Heart right ventricle (tissue), 16 donors: ENCODE measurements around the gene FAM20C. TPM values are rescaled to one million over a fixed set of nuclear protein-coding genes. Genes with fewer than 3 reads are reported as not detected.

Source experiments
- ATAC-seq, 8 donors: fragments of 200-7000 bp; cut with Tn5 transposase; one replicate each; pipeline ENCODE4 v1.9.1; 2020; ENCODE audit warnings: mild to moderate bottlenecking in 8 of 8, moderate library complexity in 8 of 8, moderate number of reproducible peaks in 1 of 8
- DNase-seq, 2 donors: peaks; one replicate each; pipeline ENCODE4 v3.0.0-alpha.2; 2020
- H3K27ac ChIP-seq, 10 donors: fragments of 200-600 bp; sonication (generic) in 2 of 10; one replicate each; pipeline versions ENCODE4 v1.5.0 to v1.8.0; 2020 to 2022; ENCODE audit warnings: mild to moderate bottlenecking in 3 of 10
- H3K27me3 ChIP-seq, 7 donors: fragments of 200-600 bp; one replicate each; pipeline ENCODE4 v1.8.0; 2021 to 2022; ENCODE audit warnings: mild to moderate bottlenecking in 2 of 7
- H3K36me3 ChIP-seq, 9 donors: fragments of 200-600 bp; sonication (generic) in 1 of 9; one replicate each; pipeline versions ENCODE4 v1.5.0 to v1.8.0; 2020 to 2022; ENCODE audit warnings: mild to moderate bottlenecking in 2 of 9
- H3K4me1 ChIP-seq, 9 donors: fragments of 200-600 bp; sonication (generic) in 1 of 9; one replicate each; pipeline versions ENCODE4 v1.5.0 to v1.8.0; 2020 to 2022; ENCODE audit warnings: mild to moderate bottlenecking in 4 of 9
- H3K4me3 ChIP-seq, 10 donors: fragments of 200-600 bp; sonication (generic) in 2 of 10; one replicate each; pipeline versions ENCODE4 v1.5.0 to v1.8.0; 2020 to 2022; ENCODE audit warnings: mild to moderate bottlenecking in 7 of 10, moderate library complexity in 2 of 10
- H3K9me3 ChIP-seq, 11 donors: fragments of 200-600 bp in 10 of 11; sonication (generic) in 2 of 11; one replicate each; pipeline versions ENCODE4 v1.5.0 to v1.8.0; 2013 to 2022; ENCODE audit warnings: mild to moderate bottlenecking in 2 of 11, control low read depth in 1 of 11, moderate library complexity in 1 of 11
- CTCF ChIP-seq, 9 donors: fragments of 200-600 bp; sonication (generic) in 2 of 9; IDR thresholded peaks; one replicate each; pipeline versions ENCODE4 v1.5.0 to v1.8.0; 2021 to 2022; ENCODE audit warnings: antibody characterized with exemption in 9 of 9, mild to moderate bottlenecking in 5 of 9, moderate library complexity in 1 of 9
- WGBS, 2 donors: extraction: QIAGEN DNeasy Blood & Tissue Kit; methylation state at CpG; one replicate each; pipeline ENCODE4 v1.1.7; 2013; ENCODE audit warnings: inconsistent platforms in 1 of 2; 5-methylcytosine and 5-hydroxymethylcytosine counted together
- intact Hi-C, 10 donors: fragments of 100-400 bp; cut with DNase I; formaldehyde crosslinking; loops; one replicate each; pipeline versions ENCODE4 v1.11.1 to v1.14.2; 2022
- polyA plus RNA-seq, 2 donors: library from polyadenylated mRNA; stranded (reverse); fragments of 200-250 nt; gene quantifications; one replicate each; pipeline ENCODE4 v1.2.3, GENCODE V29; 2013
- total RNA-seq, 10 donors: library from RNA; stranded (reverse); fragmentation: NEBNext Ultra II Directional in 3 of 10; extraction: Animal tissue kit (Norgen Biotek cat#: 25700) in 3 of 10; gene quantifications; one replicate each; pipeline versions ENCODE4 v1.2.1 to v1.2.4, GENCODE V29; 2021 to 2023
- donor health status: Arrhythmogenic right ventricular cardiomyopathy.
- donor health status: ischemic (EF 13 %, LVEDD 7.1; RV severe dilation, severe dysfunction).
- donor health status: healthy with polysubstance abuse.
- donor health status: DM: no; HTN: yes; CAD: no.
- donor health status: DM: no; HTN: no; CAD: no.
- donor health status: ischemic (EF 25% LVEDD 6.9; RV normal size, moderate dysfunction).
- donor health status: ischemic (EF 25% LVEDD 5.7; RV mildly dilated, moderate dysfunction).
- donor health status: healthy.
- donor health status: DM: yes; HTN: yes; CAD: no.
- donor health status: Ischemic cardiomyopathy.
- donor health status: ischemic (EF 35%, LVEDD 5.7; RV mildly dilated, moderate dysfunction).
- donor health status: nonischemic (EF 11% LVEDD 7.7; RV severe dilation, severe dysfunction).
- donor health status: DM: yes; HTN: yes; CAD: no.
- donor health status: PGD.
- donor health status: ischemic (EF 29% LVEDD 5.4; RV normal size, mild dysfunction).
- donor health status: nonischemic (EF 23%, LVEDD 6.1; RV moderate dilation, normal function).

Gene FAM20C
- total and polyA plus RNA-seq, 12 donors, result 12.4 to 59.8 (median 19.2) TPM

- intact Hi-C loops, result no loop called here
- Histone ChIP-seq H3K27ac (no peak overlapping the region), H3K36me3 (peaks cover 0 to 74% (median 5%) of the 10 kb centered on the region in 9 donors), H3K4me1 (peaks cover 0 to 8% (median 0%) of the 10 kb centered on the region in 9 donors), H3K9me3 (no peaks in the 10 kb centered on the region), H3K4me3 (no peak overlapping the region), H3K27me3 (no peaks in the 10 kb centered on the region)
- ATAC-seq (no peak), DNase-seq (no peak)
- TF ChIP-seq CTCF (IDR thresholded peaks at IDR 0.05), result no peak
- WGBS, 2 donors, result 93 to 94% methylated on average over 10 of the region's 10 CpGs
These were observed 15.8 kb downstream of the FAM20C start for GRCh38 chr7:208130-208673.

GRCh38 chr7:208816-209215 is 16.4 kb downstream of the FAM20C start:
- DNase-seq (no peak), ATAC-seq (no peak)
- Histone ChIP-seq H3K4me1 (peaks cover 0 to 8% (median 0%) of the 10 kb centered on the region in 9 donors), H3K27ac (no peak overlapping the region), H3K27me3 (no peaks in the 10 kb centered on the region), H3K36me3 (peaks cover 0 to 70% (median 5%) of the 10 kb centered on the region in 9 donors), H3K4me3 (no peak overlapping the region), H3K9me3 (no peaks in the 10 kb centered on the region)
- intact Hi-C loops, result no loop called here
- no peak for TF ChIP-seq CTCF (IDR thresholded peaks at IDR 0.05)
- 93 to 95% methylated on average over 17 of the region's 17 CpGs for WGBS, 2 donors

- Histone ChIP-seq H3K4me1 (peaks cover 0 to 9% (median 0%) of the 10 kb centered on the region in 9 donors), H3K27ac (no peak overlapping the region), H3K9me3 (no peaks in the 10 kb centered on the region), H3K4me3 (no peak overlapping the region), H3K27me3 (no peaks in the 10 kb centered on the region), H3K36me3 (peaks cover 0 to 66% (median 5%) of the 10 kb centered on the region in 9 donors)
- DNase-seq, result no peak
- no peak for TF ChIP-seq CTCF (IDR thresholded peaks at IDR 0.05)
- ATAC-seq, result no peak
- intact Hi-C loops, result no loop called here
- WGBS, 2 donors, result 69% methylated on average over 10 of the region's 10 CpGs
These were observed 17.0 kb downstream of the FAM20C start for GRCh38 chr7:209416-209815.

- Histone ChIP-seq H3K36me3 (peaks cover 0 to 66% (median 5%) of the 10 kb centered on the region in 9 donors), H3K4me1 (peaks cover 0 to 14% (median 5%) of the 10 kb centered on the region in 9 donors), H3K27me3 (no peaks in the 10 kb centered on the region), H3K27ac (no peak overlapping the region), H3K9me3 (no peaks in the 10 kb centered on the region), H3K4me3 (no peak overlapping the region)
- TF ChIP-seq CTCF (IDR thresholded peaks at IDR 0.05), result no peak
- 79 to 80% methylated on average over 24 of the region's 24 CpGs for WGBS, 2 donors
- DNase-seq (no peak), ATAC-seq (peak in 5 of 8 donors; percentile 5 to 20 (median 19))
- intact Hi-C loops, result no loop called here
These were observed 17.5 kb downstream of the FAM20C start for GRCh38 chr7:209906-210305.
